ENCODE data around the gene KLHL10. TPM values are rescaled to one million over a fixed set of nuclear protein-coding genes. Genes with fewer than 3 reads are reported as not detected.

KLHL10 gene
- total RNA-seq, 1 experiment from 2014 or later = not detected

Other genes with a start within 250 kb of the KLHL10 start
- 42.6 and 53.1 TPM in 2 replicates for gene KRT16, start 225.1 kb upstream of the KLHL10 start, total RNA-seq (2014; rRNA removed)
- gene KRT17, start 213.2 kb upstream of the KLHL10 start, total RNA-seq (2014; rRNA removed) = 92.1 and 115 TPM in 2 replicates
- 88.7 and 95.9 TPM in 2 replicates for gene EIF1, start 148.9 kb upstream of the KLHL10 start, total RNA-seq (2014; rRNA removed)
- gene GAST, start 125.5 kb upstream of the KLHL10 start, total RNA-seq (2014; rRNA removed) = not detected in 2 replicates
- gene HAP1, start 103.2 kb upstream of the KLHL10 start, total RNA-seq (2014; rRNA removed) = 1.2 and 1.4 TPM in 2 replicates
- 132 and 168 TPM in 2 replicates for gene JUP, start 51.1 kb upstream of the KLHL10 start, total RNA-seq (2014; rRNA removed)
- 29.6 and 35.1 TPM in 2 replicates for gene P3H4, start 25.9 kb upstream of the KLHL10 start, total RNA-seq (2014; rRNA removed)
- 63.4 and 69.8 TPM in 2 replicates for gene FKBP10, start 24.8 kb upstream of the KLHL10 start, total RNA-seq (2014; rRNA removed)
- 78.8 and 79.2 TPM in 2 replicates for gene NT5C3B, start 1.6 kb upstream of the KLHL10 start, total RNA-seq (2014; rRNA removed)
- 16.5 and 19.9 TPM in 2 replicates for gene KLHL11, start 27.6 kb downstream of the KLHL10 start, total RNA-seq (2014; rRNA removed)
- gene ACLY, start 81.1 kb downstream of the KLHL10 start, total RNA-seq (2014; rRNA removed) = 110 and 114 TPM in 2 replicates
- gene ODAD4, start 92.8 kb downstream of the KLHL10 start, total RNA-seq (2014; rRNA removed) = 0.15 and 0.98 TPM in 2 replicates
- gene CNP, start 129.0 kb downstream of the KLHL10 start, total RNA-seq (2014; rRNA removed) = 75.4 and 91.6 TPM in 2 replicates
- gene DNAJC7, start 179.6 kb downstream of the KLHL10 start, total RNA-seq (2014; rRNA removed) = 60.1 and 76.3 TPM in 2 replicates
- 39.4 and 46.6 TPM in 2 replicates for gene NKIRAS2, start 182.3 kb downstream of the KLHL10 start, total RNA-seq (2014; rRNA removed)
- 0.62 and 1.8 TPM in 2 replicates for gene C17orf113, start 212.8 kb downstream of the KLHL10 start, total RNA-seq (2014; rRNA removed)

Data from PC-3 (cell line).